HG02571 (cell line): ENCODE measurements around the gene GPR161.

ENCODE experiments used
- ATAC-seq: cut with Tn5 transposase; IDR thresholded peaks from one replicate; pipeline ENCODE4 v1.9.1; 2021; ENCODE audit warnings: mild to moderate bottlenecking, moderate library complexity; ENCODE audit not compliant: unreplicated experiment

GPR161 gene

GRCh38 chr1:168050307-168050706, 86.4 kb downstream of the GPR161 start:
- ATAC-seq = no peak

- ATAC-seq = no peak
Measured at GRCh38 chr1:168045311-168045710, 91.4 kb downstream of the GPR161 start.

- ATAC-seq = no peak
Measured at GRCh38 chr1:168042362-168042761, 94.4 kb downstream of the GPR161 start.

DNA sequence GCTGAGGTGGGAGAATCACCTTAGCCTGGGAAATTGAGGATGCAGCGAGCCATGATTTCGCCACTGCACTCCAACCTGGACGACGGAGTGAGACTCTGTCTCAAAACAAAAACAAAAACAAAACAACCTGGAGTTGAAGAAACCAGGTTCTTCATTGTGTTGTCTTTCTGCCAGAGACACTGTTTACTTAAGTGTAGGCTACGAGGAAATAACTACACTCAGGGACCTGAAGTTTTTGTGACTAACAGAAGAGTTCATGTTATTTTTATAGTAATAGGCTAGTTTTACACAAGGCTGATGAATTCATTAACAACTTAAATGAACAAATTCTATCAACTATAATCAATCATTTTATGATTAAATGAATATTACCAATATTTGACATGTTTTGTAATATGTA, 101.4 kb downstream of the GPR161 start:
- no peak for ATAC-seq

DNA sequence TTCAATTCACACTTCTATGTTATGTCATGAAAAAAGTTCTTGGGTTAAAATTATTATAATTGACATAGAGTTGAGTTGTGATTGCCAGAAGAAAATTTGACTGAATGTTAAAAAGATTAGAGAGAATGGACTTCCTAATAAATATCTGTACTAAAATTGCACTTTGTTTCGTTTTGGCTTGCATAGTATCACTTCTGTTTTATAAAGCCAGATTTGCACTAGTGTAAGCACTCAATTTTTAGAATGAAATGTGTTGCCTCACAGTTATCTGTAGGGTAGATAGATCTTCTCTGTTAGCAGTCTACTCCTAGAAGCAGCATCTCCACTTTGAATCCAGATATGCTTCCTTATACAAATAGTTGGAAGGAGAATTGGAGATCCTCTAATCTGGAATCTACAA, 104.7 kb downstream of the GPR161 start:
- ATAC-seq = no peak

- no peak for ATAC-seq
Measured at GRCh38 chr1:168031627-168032026, 105.1 kb downstream of the GPR161 start.

DNA sequence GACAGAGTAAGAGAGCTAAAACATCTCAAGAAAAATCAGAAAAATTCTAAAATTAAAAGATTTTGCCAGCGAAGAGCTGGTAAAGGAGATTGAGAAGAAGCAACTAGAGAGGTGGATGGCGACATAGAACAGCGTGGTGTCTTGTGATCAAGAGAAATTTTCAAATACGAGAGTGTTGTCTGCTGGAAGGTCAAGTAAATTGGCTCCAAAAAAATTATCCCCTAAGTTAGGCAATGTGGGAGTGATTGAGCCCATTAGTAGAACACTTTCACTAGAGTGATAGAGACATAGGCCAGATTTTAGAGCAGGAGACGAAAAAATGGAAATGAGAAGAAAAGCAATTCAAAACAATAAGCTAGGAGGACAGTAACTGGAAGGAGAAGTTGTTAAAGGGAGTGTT, 105.5 kb downstream of the GPR161 start:
- no peak for ATAC-seq
